Aorta (tissue), 5 donors: Measurements from ENCODE around the gene KIFBP. TPM values are rescaled to one million over a fixed set of nuclear protein-coding genes. Genes with fewer than 3 reads are reported as not detected.
"Not testable (repeated sequence)": the region's sequence is repeated elsewhere in the genome, so short reads cannot be mapped to it uniquely, and the experiment has no call there.

ENCODE experiments used
- ATAC-seq: fragments of 200-7000 bp; cut with Tn5 transposase; one replicate; pipeline ENCODE4 v1.9.1; 2022; ENCODE audit warnings: moderate library complexity; ENCODE audit not compliant: low FRiP score
- DNase-seq, 2 donors: peaks; one replicate each; pipeline ENCODE4 v3.0.0-alpha.2; 2020
- H3K27ac ChIP-seq, 2 donors: one replicate each; pipeline ENCODE4 v1.5.1; 2013; ENCODE audit warnings: low read length in 2 of 2, mild to moderate bottlenecking in 2 of 2, moderate library complexity in 2 of 2, control low read depth in 1 of 2, inconsistent platforms in 1 of 2, low read depth in 1 of 2
- H3K27me3 ChIP-seq, 2 donors: one replicate each; pipeline ENCODE4 v1.6.1; 2013; ENCODE audit warnings: control low read depth in 1 of 2, low read length in 1 of 2, mild to moderate bottlenecking in 1 of 2, moderate library complexity in 1 of 2; ENCODE audit not compliant: insufficient read depth in 2 of 2, control insufficient read depth in 1 of 2
- H3K36me3 ChIP-seq, 2 donors: one replicate each; pipeline ENCODE4 v1.6.1; 2013; ENCODE audit warnings: control low read depth in 1 of 2, low read length in 1 of 2, mild to moderate bottlenecking in 1 of 2; ENCODE audit not compliant: insufficient read depth in 2 of 2, control insufficient read depth in 1 of 2
- H3K4me1 ChIP-seq, 2 donors: one replicate each; pipeline ENCODE4 v1.6.1; 2013; ENCODE audit warnings: low read length in 2 of 2, control low read depth in 1 of 2, mild to moderate bottlenecking in 1 of 2, moderate library complexity in 1 of 2; ENCODE audit not compliant: insufficient read depth in 2 of 2, control insufficient read depth in 1 of 2
- H3K4me3 ChIP-seq, 2 donors: one replicate each; pipeline ENCODE4 v1.5.1; 2013; ENCODE audit warnings: low read length in 2 of 2, control low read depth in 1 of 2, mild to moderate bottlenecking in 1 of 2
- H3K9me3 ChIP-seq: one replicate; pipeline ENCODE4 v1.6.1; 2013; ENCODE audit warnings: mild to moderate bottlenecking, low read length; ENCODE audit not compliant: control insufficient read depth
- WGBS, 2 donors: extraction: QIAGEN DNeasy Blood & Tissue Kit; methylation state at CpG; one replicate each; pipeline ENCODE4 v1.1.7; 2013; 5-methylcytosine and 5-hydroxymethylcytosine counted together
- intact Hi-C, 2 donors: fragments of 100-400 bp; cut with DNase I; formaldehyde crosslinking; loops; one replicate each; pipeline versions ENCODE4 v1.14.2 to v1.15.0; 2022
- polyA plus RNA-seq, 2 donors: library from polyadenylated mRNA; stranded (reverse); fragments of 200-250 nt; gene quantifications; one replicate each; pipeline ENCODE4 v1.2.3, GENCODE V29; 2013
- total RNA-seq, 2 donors: library from RNA; stranded (reverse); fragmentation: NEBNext Ultra II Directional; extraction: Animal tissue kit (Norgen Biotek cat#: 25700); gene quantifications; one replicate each; pipeline ENCODE4 v1.2.1, GENCODE V29; 2021
- donor health status: healthy with polysubstance abuse.
- donor health status: Bipolar disorder and iron deficiency.
- donor health status: DM: no; HTN: no; CAD: no.
- donor health status: DM: no; HTN: no; CAD: no.
- donor health status: DM: yes; HTN: yes; CAD: no.

The KIFBP gene
- total and polyA plus RNA-seq, 4 donors, result 19.0 to 28.4 (median 25.3) TPM

- no peak overlapping the region for H3K4me3 ChIP-seq
- H3K36me3 ChIP-seq, result peaks cover 2 to 5% of the 10 kb centered on the region in 2 donors
Measured at GRCh38 chr10:69010151-69010640, 21.6 kb downstream of the KIFBP start.

GRCh38 chr10:69012778-69013177 lies 24.2 kb downstream of the KIFBP start:
- H3K4me3 ChIP-seq, H3K36me3 ChIP-seq, H3K4me1 ChIP-seq, DNase-seq, ATAC-seq, intact Hi-C loops, H3K9me3 ChIP-seq, H3K27ac ChIP-seq, H3K27me3 ChIP-seq: not testable (repeated sequence)
- 93 to 100% methylated on average over 2 of the region's 2 CpGs for WGBS, 2 donors

More at GRCh38 chr10:69010151-69010640, 21.6 kb downstream of the KIFBP start:
- H3K4me1 ChIP-seq, result no peaks in the 10 kb centered on the region
- H3K27me3 ChIP-seq, result no peaks in the 10 kb centered on the region
- ATAC-seq (no peak), DNase-seq (no peak)
- 47 to 57% methylated on average over 1 of the region's 1 CpG for WGBS, 2 donors
- H3K27ac ChIP-seq, result no peak overlapping the region
- no peaks in the 10 kb centered on the region for H3K9me3 ChIP-seq
- intact Hi-C loops, result no loop called here

- no peak overlapping the region for H3K27ac ChIP-seq
- H3K4me1 ChIP-seq, result no peaks in the 10 kb centered on the region
- no peaks in the 10 kb centered on the region for H3K9me3 ChIP-seq
- 95 to 100% methylated on average over 1 of the region's 1 CpG for WGBS, 2 donors
- no peak for ATAC-seq
- no peak overlapping the region for H3K4me3 ChIP-seq
- peaks cover 4 to 5% of the 10 kb centered on the region in 2 donors for H3K36me3 ChIP-seq
- no peak for DNase-seq
- H3K27me3 ChIP-seq, result no peaks in the 10 kb centered on the region
- intact Hi-C loops, result no loop called here
Measured at GRCh38 chr10:69014171-69014570, 25.6 kb downstream of the KIFBP start.

GRCh38 chr10:69018613-69019012 lies 30.0 kb downstream of the KIFBP start:
- Histone ChIP-seq H3K27me3 (no peaks in the 10 kb centered on the region), H3K4me3 (no peak overlapping the region), H3K27ac (no peak overlapping the region), H3K4me1 (no peaks in the 10 kb centered on the region), H3K36me3 (peaks cover 4% of the 10 kb centered on the region in 2 donors), H3K9me3 (no peaks in the 10 kb centered on the region)
- no peak for DNase-seq
- intact Hi-C loops, result no loop called here
- ATAC-seq, result no peak
- 73 to 75% methylated on average over 3 of the region's 3 CpGs for WGBS, 2 donors

GRCh38 chr10:69022611-69023010 lies 34.0 kb downstream of the KIFBP start:
- Histone ChIP-seq H3K9me3 (no peaks in the 10 kb centered on the region), H3K27ac (no peak overlapping the region), H3K27me3 (no peaks in the 10 kb centered on the region), H3K4me3 (no peak overlapping the region), H3K36me3 (peaks cover 0 to 1% of the 10 kb centered on the region in 2 donors), H3K4me1 (no peaks in the 10 kb centered on the region)
- 97 to 98% methylated on average over 19 of the region's 19 CpGs for WGBS, 2 donors
- ATAC-seq (no peak), DNase-seq (no peak)
- intact Hi-C loops, result no loop called here

- no peak overlapping the region for H3K4me3 ChIP-seq
- H3K27me3 ChIP-seq, result no peaks in the 10 kb centered on the region
- ATAC-seq (no peak), DNase-seq (no peak)
- H3K9me3 ChIP-seq, result no peaks in the 10 kb centered on the region
- peaks cover 0 to 3% of the 10 kb centered on the region in 2 donors for H3K4me1 ChIP-seq
- intact Hi-C loops, result no loop called here
- H3K36me3 ChIP-seq, result no peaks in the 10 kb centered on the region
- 74 to 82% methylated on average over 4 of the region's 4 CpGs for WGBS, 2 donors
- no peak overlapping the region for H3K27ac ChIP-seq
Measured at GRCh38 chr10:69025370-69025896, 36.8 kb downstream of the KIFBP start.

GRCh38 chr10:69033256-69033655 lies 44.7 kb downstream of the KIFBP start:
- WGBS, 2 donors, result 85 to 87% methylated on average over 4 of the region's 4 CpGs
- Histone ChIP-seq H3K27ac (no peak overlapping the region), H3K4me1 (peaks cover 0 to 3% of the 10 kb centered on the region in 2 donors), H3K9me3 (no peaks in the 10 kb centered on the region), H3K4me3 (no peak overlapping the region), H3K27me3 (no peaks in the 10 kb centered on the region), H3K36me3 (no peaks in the 10 kb centered on the region)
- ATAC-seq (no peak), DNase-seq (no peak)
- intact Hi-C loops, result no loop called here

- intact Hi-C loops, result no loop called here
- no peaks in the 10 kb centered on the region for H3K36me3 ChIP-seq
- H3K9me3 ChIP-seq, result no peaks in the 10 kb centered on the region
- DNase-seq (no peak), ATAC-seq (no peak)
- no peaks in the 10 kb centered on the region for H3K27me3 ChIP-seq
- WGBS, 2 donors, result 94 to 100% methylated on average over 1 of the region's 1 CpG
- no peak overlapping the region for H3K4me3 ChIP-seq
- H3K4me1 ChIP-seq, result no peaks in the 10 kb centered on the region
- no peak overlapping the region for H3K27ac ChIP-seq
Measured at GRCh38 chr10:69037489-69037888, 48.9 kb downstream of the KIFBP start.

GRCh38 chr10:69040904-69041303 lies 52.3 kb downstream of the KIFBP start:
- 74 to 76% methylated on average over 5 of the region's 5 CpGs for WGBS, 2 donors
- H3K4me1 ChIP-seq, intact Hi-C loops, H3K36me3 ChIP-seq, H3K9me3 ChIP-seq, H3K4me3 ChIP-seq, DNase-seq, H3K27ac ChIP-seq, H3K27me3 ChIP-seq, ATAC-seq: not testable (repeated sequence)
